GM18519 (cell line): ENCODE results near the gene DUT.
A peak's percentile ranks its signal among the peaks of the same experiment; 100 is the strongest.

Source experiments
- ATAC-seq: cut with Tn5 transposase; IDR thresholded peaks from one replicate; pipeline ENCODE4 v1.9.1; 2021; ENCODE audit warnings: mild to moderate bottlenecking, moderate library complexity; ENCODE audit not compliant: unreplicated experiment, low FRiP score

The DUT gene

DNA sequence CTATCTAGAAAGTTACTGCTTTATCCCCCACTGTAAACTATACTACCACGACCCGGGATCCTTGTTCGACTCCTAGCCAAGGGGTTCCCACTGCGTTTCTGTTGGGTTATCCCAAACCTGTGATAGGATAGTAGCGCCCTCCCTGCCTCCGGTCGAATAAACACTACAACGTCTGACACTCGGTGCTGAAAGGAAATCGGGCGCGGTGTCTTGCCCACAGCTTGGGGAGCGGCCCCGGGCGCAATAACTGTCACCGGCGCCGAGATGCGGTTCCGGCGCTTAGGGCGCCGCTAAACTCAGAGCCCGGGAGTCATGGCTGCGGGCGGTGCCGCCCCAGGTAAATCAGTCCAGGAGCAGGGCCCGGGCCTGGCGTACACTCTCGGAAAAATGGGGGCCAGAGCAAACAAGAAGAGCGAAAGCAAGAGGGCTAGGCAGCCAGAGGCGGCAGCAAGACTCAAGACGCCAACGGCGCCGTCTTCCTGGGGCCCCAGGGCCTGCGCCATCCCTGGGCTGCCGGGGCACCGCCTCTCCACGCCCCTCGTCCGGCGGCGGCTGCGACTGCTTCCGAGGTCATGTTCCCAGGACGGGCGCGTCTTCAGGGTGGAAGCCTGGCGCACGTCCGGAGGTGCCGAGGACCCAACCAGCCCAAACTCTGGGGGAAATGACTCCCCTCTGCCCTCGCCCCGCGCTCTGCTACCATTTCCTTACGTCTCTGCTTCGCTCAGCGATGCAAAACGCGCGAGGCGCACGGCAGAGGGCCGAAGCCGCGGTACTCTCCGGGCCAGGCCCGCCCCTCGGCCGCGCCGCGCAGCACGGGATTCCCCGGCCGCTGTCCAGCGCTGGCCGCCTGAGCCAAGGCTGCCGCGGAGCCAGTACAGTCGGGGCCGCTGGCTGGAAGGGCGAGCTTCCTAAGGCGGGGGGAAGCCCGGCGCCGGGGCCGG lies at the start of gene DUT:
Gene DUT, plus strand, starts transcription at position 575 of the 941 bp plus-strand sequence. Its CDS starts 87 bp downstream, at position 662.
- ATAC-seq: peak; percentile 69

DNA sequence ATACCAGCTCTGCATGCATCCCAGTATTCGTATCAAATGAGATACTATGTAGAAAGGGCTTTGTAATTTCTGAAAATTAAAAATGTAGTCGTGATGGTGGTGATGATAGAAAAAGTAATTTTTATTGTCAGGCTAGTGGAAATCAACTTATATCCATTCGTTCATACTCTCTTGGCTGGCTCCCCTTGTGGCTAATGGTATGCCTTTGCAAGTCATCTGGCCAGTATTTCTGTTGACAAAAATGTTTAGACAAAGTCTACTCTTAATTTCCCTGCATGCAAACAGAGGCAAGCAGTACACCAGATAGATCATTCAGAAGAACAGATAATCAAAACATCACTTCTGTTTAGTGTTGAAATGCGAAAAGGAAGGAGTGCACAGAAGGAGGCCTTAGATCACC lies 49.6 kb upstream of the DUT start:
- ATAC-seq: no peak

DNA sequence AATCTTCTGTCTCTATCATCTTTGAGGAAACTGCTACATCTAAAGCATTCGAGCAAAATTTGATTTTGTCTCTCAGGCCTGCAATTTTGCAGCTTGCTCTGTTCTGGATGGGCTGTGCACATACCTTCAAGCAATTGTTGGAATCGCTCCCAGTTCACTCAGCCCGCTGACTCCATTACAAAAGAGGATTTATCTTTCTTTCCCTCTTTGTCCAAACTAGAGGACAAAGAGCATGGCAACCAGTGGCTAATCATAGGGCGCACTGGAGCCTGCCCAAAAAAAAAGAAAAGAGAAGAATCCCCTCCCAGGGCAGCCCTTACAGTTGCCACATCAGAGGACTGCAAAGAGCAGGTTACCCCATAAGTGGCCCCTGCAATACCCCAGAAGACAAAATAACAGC lies 49.0 kb upstream of the DUT start:
- ATAC-seq: no peak

DNA sequence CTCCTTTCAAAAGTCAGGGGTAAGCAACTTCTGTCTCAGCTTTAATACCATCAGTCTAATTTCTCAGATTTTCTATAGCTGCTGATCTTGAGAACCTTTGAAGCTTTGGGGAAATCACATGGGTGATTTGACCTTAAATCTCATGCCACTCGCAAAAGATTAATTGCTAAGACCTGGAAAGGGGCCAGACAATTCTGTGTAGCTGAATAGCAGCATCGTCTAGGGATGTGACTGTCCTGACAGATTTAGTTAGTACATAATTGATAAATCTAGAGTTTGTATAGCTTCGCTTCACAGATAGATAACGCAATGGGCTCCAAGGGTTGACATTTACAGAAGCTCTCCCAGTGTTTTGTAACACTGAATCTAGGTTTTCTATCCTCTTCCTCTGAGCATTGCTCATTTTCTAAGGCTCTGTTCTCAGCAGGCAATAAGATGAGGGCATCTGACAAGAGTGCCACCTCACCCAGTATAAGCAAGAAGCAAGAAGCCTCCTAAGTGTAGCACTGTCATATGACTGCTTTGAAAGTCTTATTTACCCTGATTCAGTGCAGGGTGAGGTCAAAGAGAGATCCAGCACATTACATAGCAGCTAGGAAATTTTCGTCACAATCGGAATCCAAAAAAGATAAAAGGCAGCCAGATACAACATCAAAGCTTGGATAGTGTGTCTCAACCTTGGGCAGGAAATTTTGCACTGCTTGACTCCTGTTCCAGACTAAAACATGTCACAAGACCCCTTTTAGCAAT lies 47.7 kb upstream of the DUT start:
- ATAC-seq: no peak

DNA sequence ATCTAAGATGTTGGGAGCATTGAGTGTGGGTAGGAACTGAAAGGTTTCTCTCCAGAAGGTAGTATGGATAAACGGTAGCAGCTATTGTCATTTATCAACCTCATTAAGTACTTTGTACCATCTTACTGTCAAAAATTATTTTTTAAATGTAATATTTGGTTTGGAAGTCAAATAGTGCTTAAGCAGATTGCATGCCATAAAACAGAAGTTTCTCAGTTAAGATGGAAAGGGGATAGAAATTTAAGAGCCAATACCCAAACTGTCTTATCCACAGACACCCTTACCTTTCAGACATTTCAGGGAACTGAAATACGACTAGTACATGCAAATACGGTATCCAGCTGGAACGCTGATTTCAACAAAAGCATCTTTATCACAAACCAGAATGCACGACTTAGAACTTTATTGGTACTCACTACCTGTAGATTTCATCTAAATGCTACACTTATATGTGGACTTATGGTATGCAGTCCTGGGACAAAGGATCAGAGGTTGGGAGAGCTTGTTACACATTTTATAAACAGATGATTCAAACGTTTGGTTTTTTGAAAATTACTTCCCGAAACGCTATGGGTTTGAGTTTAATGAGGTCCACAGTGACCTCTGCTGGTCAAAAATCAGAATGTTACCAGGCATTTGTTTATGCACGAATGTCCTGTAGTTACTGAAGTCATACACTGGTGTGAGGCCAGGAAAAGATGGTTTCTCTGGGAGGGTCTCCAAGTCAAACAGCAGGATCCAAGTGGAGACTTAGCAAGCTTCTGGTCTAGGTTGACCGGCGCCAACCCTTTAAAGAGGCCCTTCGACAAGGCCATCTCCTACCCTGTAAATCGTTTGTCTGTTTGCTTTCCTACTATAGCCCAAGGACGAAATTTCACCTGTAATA lies 45.7 kb upstream of the DUT start:
- ATAC-seq: peak; percentile 76

DNA sequence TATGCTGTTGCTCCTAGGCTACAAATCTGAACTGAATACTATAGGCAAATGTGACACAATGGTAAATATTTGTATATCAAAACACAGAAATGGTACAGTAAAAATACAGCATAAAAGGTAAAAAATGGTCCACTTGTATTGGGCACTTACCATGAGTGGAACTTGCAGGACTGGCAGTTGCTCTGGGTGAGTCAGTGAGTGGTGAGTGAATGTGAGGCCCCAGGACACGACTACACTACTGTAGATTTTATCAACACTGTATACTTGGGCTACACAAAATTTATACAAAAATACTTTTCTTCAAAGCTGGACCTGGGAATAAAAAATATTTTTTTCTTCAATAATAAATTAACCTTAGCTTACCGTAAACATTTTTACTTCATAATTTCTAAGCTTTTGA lies 41.6 kb upstream of the DUT start:
- ATAC-seq: no peak

DNA sequence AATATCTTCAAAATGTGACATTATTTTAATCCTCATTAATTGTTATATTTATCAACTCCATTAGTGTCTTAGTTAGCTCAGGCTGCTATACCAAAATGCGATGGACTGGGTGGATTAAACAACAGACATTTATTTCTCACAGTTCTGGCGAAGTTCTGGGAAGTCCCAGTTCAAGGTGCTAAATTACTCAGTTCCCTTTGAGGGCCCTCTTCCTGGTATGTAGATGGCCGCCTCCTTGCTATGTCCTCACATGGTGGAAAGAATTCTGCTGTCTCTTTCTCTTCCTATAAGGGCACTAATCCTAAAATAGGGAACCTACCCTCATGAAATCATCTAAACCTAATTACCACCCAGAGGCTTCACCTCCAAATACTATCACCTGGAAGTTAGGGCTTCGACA lies 38.8 kb upstream of the DUT start:
- ATAC-seq: no peak

DNA sequence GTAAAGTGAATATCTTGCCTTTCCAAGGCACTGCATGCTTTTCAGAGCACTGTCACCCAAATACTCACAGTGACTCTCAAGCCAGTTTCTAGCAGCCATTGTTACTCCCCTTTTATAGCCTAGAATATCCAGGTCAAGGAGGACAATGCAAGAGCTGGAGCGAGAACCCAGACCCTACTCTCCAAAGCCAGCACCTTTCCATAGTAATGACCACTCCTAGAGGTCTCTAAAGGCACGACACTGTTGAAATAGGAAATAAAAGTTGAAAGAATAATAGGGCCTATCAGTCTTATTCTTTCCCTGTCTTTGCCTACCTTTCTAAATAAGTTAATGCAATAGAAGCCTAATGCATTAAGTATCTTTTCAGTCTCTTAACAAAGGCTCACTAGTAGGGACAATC lies 33.6 kb upstream of the DUT start:
- no peak for ATAC-seq

DNA sequence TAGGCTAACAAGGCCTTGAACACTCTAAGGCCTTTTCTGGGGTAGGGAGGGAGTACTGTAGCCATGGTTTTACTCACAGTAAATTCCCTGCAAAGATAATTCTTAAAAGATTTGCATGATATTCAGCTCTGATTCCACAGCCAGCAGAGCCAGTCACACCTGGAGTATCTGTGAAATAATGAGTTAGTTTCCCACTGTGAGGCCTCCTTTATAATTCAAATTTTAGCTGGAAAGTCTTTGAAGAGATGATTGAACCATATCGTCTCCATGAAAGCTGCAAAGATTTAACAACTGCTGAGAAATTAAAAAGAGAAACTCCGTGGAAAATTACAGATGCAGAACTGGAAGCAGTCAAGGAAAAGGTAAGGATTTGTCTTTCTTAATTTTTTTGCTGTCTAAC lies 32.3 kb upstream of the DUT start:
- ATAC-seq: no peak

DNA sequence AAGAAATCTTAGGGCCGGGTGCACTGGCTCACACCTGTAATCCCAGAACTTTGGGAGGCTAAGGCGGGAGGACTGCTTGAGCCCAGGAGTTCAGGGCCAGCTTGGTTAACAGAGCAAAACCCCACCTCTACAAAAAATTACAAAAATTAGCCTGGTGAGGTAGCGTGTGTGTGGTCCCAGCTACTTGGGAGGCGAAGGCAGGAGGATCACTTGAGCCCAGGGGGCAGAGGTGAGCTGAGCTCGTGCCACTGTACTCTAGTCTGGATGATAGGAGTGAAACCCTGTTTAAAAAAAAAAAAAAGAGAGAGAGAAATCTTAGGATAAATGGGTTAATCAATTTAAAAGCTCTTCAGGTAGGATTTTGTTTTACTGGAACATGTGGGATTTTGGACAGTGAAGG lies 31.2 kb upstream of the DUT start:
- no peak for ATAC-seq

DNA sequence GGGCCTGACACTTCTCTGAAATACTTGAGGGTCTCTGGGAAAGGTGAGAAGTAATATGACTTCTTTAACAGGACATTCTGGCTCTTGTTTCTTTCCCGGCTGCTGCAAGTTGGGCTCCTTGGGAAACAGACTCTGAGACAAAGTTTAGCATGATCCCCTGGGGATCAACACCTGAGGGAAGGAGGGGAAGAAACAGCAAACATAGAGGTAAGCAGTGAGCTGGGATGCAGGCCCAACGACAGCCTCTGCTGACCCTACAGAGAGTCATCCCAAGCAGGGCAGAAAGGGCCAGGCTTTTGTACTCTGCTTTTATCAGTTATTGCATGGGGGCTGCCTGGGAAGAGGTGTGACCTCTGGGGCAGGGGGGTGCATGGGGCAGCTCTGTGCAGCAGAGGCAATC lies 26.8 kb upstream of the DUT start:
- no peak for ATAC-seq

DNA sequence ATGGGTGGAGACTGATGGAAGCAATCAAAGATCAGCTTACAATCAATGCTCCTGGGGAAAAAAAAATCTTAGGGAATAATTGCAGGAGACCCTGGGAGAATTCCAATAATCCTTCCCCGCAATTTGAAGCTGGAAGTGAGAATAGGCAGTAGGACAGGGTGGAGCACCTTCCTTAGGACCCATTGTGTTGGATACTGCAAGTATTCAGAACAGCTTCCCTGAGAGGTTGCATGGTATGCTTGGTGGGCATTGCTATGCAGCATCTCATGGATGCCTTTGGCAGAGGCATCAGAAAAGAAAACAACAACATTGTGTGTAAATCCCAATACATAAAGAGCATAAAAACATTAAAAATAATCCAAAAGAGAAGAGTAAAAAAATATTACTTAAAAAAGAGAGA lies 24.6 kb upstream of the DUT start:
- ATAC-seq: no peak

DNA sequence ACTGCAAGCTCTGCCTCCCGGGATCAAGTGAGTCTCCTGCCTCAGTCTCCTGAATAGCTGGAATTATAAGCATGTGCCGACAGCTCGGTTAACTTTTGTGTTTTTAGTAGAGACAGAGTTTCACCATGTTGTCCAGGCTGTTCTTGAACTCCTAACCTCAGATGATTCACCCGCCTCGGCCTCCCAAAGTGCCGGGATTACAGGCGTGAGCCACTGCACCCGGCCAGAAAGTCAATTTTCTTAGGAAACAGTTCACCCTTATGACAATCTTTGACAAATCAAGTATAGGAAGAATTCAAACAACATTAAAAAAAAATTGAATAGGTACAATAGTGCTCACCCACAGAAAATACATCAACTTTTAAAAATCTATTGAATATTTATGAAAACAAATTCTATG lies 23.6 kb upstream of the DUT start:
- ATAC-seq: no peak

DNA sequence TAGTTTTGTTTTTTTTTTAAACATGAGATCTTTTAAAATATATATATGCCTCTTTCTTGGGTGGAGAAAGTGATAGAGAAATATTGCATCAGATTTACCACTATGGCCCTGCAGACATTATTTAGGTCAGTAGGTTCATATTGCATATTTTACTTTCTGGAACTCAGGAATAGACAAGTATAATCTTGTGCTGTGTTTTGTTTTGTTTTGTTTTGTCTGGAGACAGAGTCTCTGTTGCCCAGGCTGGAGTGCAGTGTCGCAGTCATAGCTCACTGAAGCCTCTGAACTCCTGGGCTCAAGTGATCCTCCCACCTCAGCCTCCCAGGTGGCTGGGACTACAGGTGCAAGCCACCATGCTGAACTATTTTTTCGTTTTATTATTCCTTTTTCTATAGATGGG lies 21.5 kb upstream of the DUT start:
- no peak for ATAC-seq

DNA sequence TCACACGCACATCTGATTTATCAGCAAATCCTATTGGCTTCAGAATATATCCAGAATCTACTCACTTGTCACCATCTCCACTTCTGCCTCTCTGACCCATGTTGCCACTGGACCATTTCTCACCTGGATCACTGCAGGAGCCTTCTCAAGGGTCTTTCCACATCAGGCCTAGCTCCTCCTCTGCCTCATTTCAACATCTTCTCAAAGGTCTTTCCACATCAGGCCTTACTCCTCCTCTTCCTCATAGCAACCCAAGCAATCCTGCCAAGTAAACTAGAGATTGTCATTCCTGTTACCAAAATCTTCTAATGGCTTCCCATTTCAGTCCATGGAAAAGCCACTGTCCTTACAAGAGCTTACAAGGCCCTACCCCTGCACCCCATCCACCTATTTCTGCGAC lies 18.0 kb upstream of the DUT start:
- no peak for ATAC-seq

DNA sequence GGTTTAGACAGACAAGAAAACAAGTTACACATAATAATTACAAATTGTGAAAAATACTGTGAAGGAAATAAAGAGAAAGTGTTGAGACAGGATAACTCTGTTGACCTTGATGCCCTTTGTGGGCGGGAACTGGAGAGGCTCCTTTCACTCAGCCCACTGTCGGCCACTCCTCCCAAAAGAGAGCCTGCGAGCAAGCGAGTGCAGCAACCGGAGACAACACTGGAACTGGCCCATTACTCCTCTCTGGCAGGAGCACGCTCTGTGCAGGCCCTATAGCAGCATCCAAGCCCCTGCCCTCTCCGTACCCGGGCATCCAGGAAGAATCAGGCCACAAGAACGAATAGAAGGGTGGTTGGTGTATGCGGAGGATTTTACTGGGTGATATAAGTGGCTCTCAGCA lies 16.2 kb upstream of the DUT start:
- no peak for ATAC-seq

DNA sequence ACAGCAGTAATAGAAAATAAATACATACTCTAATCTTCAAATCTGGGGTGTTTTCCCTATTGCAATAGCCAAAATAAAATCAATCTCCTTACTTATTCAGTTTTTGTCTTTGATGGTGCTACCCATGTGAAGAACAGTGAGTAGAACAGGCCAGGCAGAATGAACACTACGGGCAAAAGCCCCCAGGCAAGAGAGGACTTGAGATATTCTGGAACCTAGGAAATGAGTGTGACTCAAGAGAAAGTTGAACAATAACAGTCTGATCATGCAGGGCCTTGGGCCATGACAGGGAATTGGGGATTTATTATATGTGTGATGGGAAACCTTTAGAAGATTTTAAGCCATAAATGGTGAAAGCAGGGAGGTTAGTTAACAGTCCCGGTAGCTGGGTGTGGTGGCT lies 14.0 kb upstream of the DUT start:
- ATAC-seq: no peak

DNA sequence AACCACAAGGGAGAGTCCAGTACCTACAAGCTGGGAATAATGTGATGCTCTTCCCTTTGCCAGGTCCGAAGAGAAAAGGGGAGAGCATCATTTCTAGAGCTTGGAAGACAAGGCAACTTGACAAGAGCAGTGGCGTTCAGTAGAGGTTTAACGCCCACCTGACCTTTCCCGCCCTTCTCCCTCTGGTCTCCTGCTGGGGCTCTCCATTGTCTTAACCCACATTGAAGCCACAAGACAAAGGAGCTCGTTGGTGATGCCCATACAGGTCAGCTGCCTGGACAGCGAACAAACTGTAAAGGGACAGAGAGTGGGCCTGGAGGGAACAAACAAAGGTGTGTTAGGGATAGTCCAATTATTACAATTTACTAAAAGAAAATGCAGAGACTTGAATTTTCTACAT lies 13.1 kb upstream of the DUT start:
- ATAC-seq: no peak

DNA sequence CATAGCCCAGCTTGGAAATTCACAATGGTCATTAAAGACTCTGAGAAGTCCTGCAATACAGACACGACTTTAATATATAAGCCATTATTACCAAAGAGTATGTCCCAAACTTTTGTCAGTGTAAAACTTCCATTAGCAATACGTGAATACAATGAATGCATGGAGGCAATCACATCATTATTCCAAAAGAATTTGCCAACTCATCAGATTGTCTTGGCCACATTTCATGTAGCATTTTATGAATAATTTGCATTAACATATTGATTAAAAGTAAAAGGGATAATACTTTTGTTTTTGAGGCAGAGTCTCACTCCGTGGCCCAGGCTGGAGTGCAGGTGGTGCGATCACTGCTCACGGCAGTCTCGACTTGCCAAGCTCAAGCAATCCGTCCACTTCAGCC lies 7.9 kb upstream of the DUT start:
- ATAC-seq: no peak

DNA sequence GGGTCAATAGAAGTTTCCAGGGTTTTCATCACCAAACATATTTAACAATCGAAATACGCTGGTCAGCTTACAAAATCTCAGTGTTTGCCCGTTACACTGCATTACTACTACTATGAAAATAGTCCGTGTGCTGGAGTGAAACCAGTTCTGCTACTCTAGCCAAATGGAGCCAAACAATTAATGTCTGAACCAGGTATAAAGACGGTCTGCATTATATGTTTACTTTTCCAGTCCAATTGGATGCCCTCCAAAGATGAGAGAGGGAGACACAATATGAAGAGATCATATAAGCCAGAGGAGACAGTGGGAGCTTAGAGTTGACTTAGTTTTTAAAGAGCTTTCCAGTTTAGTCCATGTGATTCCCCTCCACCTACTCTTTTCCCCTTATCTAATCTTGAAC lies 6.3 kb upstream of the DUT start:
- ATAC-seq: no peak

DNA sequence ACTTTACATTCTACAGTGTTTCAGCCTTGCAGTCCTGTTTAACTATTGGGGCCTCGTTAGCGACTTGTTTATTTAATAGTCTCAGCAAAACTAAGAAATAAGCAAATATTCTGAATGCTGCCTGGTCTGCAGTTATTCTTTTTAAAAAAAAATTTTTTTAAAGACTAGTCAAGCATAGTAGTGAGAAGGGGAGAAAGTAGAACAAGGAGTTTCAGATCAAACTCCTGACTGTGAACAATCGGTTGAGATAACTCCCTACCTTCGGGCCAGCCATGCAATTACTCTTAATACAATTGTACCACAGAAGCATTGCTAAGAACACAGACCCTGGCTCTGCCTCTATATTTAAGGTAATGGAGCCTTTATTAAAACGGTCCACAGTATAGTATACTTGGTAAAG lies 5.8 kb upstream of the DUT start:
- ATAC-seq: peak; percentile 42
